NCI-H82 (cell line): ENCODE results near the gene ACD.

Experiments
- DNase-seq: peaks from one replicate; lab custom pipeline; 2025; lab: John Stamatoyannopoulos, UW

The ACD gene

DNA sequence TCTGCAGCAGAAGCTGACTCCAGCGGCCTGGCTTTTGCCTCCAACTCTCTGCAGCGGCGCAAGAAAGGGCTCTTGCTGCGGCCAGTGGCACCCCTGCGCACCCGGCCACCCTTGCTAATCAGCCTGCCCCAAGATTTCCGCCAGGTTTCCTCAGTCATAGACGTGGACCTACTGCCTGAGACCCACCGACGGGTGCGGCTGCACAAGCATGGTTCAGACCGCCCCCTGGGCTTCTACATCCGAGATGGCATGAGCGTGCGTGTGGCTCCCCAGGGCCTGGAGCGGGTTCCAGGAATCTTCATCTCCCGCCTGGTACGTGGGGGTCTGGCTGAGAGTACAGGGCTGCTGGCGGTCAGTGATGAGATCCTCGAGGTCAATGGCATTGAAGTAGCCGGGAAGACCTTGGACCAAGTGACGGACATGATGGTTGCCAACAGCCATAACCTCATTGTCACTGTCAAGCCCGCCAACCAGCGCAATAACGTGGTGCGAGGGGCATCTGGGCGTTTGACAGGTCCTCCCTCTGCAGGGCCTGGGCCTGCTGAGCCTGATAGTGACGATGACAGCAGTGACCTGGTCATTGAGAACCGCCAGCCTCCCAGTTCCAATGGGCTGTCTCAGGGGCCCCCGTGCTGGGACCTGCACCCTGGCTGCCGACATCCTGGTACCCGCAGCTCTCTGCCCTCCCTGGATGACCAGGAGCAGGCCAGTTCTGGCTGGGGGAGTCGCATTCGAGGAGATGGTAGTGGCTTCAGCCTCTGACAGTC lies 2.0 kb upstream of the ACD start:
- no peak for DNase-seq

DNA sequence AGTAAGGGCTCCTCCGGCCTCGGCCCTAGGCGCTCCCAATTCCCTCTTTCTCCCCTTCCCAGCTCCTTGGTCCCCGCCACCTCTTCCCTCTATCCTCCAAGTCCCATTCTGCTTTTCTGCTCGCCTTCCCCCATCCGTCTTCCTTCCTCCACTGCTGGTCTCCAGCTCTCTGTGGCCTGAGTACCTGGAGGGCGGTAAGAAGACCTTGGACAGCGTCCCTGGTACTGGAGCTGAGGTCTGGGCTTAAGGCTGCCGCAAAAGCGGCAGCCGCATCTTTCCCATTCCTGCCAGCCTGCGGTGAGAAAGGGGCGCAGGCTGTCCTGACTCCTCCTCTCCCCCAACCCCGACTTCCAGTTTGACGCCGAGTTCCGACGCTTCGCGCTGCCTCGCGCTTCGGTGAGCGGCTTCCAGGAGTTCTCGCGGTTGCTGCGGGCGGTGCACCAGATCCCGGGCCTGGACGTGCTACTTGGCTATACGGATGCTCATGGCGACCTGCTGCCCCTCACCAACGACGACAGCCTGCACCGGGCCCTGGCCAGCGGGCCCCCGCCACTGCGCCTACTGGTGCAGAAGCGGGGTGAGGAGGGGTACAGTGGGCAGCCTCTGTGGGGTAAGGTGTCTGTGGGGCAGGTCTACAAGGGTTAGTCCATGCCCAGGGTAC lies 1.2 kb upstream of the ACD start:
- peak; percentile 65 for DNase-seq

DNA sequence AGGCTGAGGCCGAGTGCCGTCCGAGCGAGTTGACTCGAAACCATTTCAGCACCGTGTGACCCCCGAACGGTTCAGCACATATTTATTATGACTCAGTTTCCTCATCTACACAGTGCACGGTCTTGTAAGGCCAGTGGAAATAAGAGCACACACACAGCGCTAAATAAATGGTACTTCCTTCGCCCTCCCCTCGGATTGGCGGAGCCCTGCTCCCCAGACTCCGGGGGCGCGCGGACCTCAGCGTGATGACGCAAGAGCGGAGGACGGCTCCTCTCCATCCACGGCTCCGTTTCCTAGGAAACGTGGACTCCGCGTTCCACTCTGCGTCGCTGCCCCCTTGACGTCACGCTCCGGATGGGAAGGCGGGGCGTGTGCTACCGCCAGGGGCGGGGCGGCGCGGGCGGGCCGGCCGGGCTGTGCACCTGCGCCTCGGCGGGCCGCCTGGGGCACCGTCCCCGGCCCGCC lies 536 bp upstream of the ACD start, which contains the start of gene PARD6A:
Gene PARD6A (plus strand): TSS at position 397 of the 465 bp plus-strand sequence. CDS start 79 bp downstream, outside the sequence.
- peak; percentile 98 for DNase-seq

DNA sequence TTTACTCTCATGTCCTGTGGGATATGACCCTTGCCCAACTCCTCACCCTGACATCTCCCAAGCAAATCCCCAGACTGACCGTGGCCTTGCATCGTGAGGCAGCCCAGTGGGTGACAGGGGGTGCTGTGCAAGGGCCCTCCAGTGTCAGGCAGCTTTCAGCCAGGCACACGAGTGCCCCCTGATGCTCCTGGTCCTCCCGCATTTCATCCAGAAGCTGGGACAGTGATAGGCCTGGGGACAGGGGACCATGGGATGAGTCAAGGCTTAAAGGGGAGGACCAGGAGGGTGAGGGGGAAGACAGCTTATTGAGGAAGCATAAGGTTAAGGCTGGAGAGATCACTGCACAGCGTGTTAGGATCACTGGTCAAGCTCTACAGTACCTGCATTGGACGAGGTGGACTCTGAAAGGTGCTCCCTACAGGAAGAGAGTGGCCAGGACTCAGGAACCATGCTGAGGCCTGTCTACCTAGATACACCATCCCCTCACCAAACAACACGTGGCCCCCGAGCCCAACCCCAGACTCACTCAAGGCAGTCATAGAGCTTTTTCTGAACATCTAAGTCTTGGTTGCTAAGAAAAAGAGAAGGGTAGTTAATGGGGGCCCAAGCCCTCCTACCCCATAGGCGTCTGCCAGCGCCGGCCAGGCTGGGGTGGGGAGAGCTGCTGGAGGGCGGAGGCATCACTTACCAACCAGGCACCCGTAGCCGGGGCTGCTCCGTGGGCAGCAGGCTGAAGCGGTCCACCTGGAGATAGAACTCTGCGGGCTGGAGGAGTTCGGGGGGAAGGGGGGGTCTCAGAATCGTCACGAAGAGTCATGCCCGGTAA lies 998 bp downstream of the ACD start:
- DNase-seq, result peak; percentile 27

DNA sequence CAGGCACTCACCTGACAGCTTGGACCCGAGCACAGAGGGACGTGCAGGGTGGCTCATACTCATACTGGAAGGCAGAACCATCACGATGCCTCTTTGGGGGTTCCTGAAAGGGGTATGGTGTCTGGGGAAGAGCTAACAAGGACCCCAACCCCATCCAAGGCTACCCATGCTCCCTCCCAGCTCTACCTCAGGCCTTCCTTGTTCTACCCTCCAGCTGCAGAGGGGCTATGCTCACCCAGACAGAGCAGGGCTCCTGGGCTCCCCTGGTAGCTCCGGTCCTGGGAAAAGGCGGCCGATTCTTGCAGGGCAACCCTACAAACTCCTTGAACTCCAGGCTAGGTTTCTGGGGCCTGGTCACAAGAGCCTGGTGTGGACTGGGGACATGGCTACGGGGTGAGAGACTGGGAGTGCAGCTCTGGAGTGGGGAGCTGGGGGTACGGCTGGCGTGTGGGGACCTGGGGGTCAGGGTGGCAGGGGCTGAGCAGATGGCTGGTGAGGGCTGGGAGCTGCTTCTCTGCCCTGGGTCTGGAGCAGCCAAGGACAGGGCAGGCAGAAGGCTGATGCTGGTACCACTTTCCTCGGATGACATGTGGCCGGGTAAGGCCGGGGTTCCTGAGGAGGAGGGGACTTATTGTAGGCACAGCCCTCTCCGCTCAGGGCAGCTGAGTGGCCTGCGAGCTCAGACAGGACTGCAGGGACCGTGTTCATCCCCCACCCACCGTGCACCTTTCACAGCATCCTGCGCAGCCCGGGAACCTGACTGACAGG lies 2.1 kb downstream of the ACD start:
- no peak for DNase-seq

DNA sequence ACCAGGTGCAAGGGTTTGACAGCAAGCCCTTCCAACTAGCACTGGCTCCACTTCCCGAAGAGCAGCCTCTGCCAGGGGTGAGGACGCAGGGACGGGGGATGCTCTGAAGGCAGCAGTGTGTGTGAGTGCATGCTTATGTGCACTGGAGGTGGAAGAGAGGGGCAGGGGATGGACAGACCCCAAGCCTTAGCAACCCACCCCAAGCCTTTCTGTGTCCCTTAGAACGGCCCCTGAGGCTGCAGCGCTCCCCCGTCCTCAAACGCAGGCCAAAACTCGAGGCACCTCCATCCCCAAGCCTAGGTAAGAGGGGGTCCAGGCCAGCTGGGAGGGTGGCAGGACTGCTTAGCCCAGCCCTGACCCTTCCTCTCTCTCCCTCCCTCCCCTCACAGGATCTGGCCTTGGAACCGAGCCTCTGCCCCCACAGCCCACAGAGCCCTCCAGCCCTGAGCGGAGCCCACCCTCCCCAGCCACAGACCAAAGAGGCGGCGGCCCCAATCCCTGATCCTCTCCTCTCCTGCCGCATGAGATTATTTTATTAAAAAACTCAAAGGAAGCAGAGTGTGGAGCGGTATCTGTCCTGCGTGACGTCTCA lies 2.9 kb downstream of the ACD start:
- no peak for DNase-seq

DNA sequence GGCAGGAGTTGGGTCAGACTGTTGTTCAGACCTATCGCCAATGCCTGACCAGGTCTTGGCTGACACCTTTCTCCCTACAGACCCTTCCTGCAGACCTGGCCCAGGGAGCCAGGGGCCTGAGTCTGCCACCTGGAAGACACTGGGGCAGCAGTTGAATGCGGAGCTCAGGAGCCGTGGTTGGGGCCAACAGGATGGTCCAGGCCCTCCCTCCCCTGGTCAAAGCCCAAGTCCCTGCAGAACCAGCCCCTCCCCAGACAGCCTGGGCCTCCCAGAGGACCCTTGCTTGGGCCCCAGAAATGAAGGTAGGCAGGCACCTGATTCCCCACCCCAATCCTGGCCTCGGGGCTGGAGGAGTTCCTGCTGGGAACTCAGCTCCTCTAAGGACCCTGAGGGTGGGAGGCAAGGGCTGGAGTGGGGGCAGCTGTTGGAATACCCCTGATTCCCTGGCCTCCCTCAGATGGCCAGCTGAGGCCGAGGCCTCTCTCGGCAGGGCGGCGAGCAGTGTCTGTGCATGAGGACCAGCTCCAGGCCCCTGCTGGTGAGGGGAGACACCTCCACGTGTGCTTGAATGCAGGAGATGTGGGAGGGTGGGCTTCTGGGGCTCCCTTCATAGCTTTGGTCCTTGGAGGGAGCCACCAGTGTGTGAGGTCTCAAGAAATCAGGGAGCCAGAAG lies 3.6 kb downstream of the ACD start:
- DNase-seq, result no peak

DNA sequence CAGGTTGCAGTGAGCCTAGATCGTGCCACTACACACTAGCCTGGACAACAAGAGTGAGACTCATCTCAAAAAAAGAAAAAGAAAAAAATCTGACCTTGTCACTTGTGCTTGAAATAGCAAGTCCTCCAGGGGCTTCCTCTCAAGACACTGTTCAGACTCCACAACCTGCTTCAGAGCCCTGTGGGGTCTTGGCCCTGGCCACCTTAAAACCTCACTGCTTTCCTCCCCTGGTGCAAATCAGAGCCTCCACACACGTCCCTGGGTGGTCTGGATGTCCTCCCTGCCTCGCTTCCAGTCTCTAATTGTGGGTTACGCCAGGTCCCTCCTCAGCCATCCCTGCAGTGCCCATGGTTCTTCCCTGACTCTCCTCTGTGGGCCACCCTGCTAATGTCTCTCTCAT lies 4.7 kb downstream of the ACD start:
- DNase-seq, result no peak

DNA sequence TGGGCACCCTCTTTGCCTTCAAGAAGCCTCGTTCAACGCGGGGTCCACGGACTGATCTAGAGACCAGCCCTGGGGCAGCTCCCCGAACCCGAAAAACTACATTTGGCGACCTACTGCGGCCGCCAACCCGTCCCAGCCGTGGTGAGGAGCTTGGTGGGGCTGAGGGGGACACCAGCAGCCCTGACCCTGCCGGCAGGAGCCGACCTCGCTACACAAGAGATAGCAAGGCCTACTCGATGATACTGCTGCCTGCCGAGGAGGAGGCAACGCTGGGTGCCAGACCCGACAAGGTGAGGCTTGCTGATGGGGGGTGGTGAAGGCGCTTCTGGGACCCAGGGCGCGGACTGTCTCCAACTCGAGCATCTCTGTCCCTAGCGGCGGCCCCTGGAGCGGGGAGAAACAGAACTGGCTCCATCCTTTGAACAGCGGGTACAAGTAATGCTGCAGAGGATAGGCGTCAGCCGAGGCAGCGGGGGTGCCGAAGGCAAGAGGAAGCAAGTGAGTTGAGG lies 5.6 kb downstream of the ACD start:
- DNase-seq, result no peak

DNA sequence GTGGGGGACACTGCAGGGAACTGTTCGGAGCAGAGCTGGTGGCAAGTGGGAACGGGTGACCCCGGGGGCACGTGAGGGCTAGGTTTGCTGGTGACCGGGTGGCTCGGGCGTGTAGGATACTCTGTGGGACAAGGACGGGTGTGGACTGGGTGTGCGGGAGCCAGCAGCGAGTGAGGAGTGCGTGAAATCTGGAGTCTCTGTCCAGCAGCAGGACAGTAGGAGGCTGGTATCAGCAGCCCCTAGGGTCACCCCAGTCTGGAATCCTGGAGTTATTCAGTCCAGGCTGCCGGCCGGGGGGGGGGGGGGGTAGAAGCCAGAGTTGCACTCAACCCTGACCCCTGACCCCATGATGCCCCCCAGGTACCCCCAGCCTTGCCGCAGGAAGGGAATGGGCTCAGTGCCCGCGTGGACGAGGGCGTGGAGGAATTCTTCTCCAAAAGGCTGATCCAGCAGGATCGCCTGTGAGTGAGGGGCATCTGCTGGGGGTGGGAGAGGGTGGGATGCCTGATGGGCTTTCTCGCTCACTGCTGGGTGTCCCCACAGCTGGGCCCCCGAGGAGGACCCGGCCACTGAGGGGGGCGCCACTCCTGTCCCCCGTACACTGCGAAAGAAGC lies 6.2 kb downstream of the ACD start:
- DNase-seq, result no peak

DNA sequence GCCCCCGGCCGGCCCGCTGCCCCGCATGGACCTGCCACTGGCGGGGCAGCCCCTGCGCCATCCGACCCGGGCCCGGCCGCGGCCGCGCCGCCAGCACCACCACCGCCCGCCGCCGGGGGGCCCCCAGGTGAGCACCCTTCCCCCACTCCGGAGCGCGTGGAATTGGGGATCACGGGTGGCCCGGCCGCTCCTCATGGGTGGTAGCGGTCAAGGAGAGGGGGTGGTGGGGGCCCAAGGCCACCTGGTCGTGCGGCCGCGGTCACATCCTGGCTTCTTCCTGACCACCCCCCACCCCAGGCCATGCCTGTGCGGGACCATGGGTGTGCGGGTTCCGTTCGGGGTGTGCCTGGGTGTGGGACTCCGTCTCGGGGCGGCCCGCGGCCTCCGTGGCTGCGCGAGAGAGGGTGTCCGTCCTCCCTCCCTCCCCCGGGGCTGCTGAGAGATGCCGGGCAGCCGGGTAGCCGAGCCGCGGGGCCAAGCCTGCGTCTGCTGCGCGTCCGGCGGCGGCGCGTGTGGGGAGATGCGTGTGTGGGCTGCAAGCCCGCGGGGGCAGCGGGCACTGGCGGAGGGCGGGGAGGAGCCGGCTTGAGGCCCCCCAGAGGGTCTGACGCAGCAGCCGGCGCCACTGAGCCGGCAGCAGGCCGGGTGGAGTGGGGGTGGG lies 6.8 kb downstream of the ACD start:
- peak; percentile 66 for DNase-seq

DNA sequence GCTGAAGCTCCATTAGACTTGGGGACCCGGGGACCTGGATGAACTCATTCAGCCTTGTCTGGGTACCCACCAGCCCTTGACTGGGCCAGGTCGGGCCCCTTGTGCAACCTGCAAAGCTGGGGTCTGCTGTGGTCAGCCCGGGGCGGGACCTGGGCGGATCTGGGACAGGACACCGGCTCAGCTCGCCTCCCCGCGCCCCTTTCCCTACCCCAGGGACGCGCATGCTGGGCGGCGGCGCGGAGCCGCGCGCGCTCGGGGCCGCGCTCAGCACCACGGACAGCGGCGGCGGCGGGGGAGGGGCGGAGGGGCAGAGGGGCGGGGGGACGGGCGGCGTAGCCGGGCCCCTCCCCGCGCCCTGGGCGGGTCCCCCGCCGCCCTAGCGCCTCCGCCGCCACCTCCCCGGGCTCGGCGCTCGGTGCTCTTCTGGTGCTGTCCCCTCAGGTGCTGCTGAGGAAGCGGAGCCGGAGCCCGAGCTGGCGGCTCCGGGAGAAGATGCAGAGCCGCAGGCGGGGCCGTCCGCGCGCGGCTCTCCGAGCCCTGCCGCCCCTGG lies 7.4 kb downstream of the ACD start:
- DNase-seq, result peak; percentile 75

DNA sequence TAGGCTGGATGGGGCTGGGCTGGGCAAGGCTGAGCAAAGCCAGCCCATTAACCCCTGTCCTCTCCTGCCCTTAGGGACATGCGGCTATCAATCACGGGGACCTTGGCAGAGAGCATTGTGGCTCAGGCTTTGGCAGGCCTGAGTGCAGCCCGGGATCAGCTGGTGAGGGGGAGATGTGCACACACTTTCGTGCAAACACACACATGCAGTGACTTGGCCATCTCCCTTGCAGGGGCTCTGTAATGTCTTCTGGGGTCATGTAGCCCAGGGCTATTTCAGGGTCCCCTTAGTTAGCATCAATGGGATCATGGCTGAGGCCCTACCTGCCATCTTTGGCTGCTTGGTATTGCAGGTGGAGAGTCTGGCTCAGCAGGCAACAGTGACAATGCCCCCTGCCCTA lies 8.2 kb downstream of the ACD start:
- no peak for DNase-seq

DNA sequence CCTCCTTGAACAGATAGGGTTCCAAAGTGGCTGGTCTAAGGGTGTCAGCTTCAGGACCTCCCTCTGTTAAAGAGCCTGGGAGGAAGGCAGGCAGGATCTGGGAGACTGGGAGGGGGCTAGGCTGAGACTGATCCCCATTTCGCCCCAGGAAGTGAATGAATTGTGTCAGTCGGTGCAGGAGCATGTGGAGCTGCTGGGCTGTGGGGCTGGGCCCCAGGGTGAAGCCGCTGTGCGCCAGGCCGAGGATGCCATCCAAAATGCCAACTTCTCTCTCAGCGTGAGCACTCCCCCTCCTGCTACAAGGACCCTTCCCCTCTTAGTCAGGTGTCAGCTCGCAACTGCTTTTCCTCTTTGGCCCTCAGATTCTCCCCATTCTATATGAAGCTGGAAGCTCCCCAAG lies 9.0 kb downstream of the ACD start:
- no peak for DNase-seq

DNA sequence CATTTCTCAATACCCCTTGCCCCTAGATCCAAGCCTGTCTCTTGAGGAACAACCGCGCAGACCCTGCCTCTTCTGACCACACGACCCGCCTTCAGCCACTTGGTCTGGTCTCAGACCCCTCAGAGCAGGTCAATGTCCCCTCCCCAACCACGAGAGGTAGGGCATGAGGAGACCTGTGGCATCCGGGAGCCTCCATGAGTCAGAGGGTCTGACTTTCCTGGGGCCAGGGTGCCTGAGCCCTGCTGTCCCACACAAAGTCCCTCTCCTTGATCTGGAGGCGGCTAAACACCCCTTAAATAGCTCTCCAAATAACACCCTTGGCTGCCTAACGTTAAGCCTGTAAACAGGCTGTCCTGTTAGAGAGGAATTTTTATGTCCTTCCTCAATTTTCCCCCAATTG lies 10.0 kb downstream of the ACD start:
- DNase-seq, result no peak

DNA sequence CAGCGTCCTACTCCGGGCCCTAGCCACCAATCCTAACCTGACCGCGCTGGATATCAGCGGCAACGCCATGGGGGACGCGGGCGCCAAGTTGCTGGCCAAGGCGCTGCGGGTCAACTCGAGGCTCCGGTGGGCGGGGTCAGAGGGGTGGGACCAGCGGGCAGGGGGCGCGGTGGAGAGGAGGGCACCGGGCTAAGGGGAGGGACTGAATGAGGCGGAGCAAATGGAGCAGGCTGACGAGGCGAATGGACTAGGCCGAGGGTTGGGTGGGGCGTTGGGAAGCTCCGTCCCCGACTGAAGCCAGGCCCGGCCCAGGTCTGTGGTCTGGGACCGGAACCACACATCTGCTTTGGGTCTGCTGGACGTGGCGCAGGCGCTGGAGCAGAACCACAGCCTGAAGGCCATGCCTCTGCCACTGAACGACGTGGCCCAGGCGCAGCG lies 10.5 kb downstream of the ACD start:
- no peak for DNase-seq

DNA sequence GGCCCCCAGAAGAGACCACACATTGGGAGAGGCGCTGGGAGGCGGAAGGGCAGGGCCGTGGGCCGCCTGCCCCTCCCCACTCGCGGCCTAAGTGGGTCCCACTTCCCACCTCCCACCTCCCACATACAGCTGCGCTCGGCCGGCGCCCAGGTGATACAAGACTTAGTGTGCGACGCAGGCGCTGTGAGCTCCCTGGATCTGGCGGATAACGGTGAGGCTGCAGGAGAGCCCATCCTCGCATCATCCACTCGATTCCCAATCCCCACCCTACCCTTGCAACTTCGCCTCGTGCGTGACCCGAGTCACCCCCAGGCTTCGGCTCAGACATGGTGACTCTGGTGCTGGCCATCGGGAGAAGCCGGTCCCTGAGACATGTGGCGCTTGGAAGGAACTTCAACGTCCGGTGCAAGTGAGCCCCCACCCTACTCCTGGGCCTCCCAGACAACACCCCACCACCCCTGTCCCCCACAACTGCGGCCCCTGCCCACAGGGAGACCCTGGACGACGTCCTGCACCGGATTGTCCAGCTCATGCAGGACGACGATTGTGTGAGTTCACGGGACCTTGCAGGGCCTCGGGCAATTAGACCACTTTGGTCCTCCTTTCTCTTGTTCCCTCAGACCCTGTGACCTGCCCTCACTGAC lies 11.2 kb downstream of the ACD start:
- no peak for DNase-seq

DNA sequence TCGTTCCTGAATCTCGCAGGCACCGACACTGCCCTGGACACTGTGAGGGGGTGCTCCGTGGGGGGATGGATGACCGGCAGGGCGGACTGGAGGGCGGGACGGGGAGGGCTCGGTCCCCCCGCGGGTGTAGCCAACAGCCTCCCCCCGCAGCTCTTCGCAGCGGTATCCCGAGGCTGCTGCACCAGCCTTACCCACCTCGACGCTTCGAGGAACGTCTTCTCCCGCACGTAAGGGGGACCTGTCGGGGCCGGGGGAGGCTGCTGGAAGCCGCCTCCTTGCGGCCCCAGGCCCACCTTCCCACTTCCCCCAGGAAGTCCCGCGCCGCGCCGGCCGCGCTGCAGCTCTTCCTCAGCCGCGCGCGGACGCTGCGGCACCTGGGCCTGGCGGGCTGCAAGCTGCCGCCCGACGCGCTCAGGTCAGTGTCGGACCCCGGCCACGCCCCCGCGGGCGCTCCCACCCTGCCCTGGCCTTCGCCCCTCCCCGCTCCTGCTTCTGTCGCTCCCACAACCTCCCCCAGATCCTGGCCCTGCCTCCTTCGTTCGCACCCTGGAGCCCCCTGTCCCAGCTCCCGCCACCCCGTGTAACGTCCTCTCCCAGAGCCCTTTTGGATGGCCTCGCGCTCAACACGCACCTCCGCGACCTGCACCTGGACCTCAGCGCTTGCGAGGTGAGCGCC lies 11.8 kb downstream of the ACD start:
- DNase-seq, result no peak
